A172 (cell line): Measurements from ENCODE around the gene CDK2AP2. TPM values are rescaled to one million over a fixed set of nuclear protein-coding genes. Genes with fewer than 3 reads are reported as not detected.
"Not testable (repeated sequence)": the region's sequence is repeated elsewhere in the genome, so short reads cannot be mapped to it uniquely, and the experiment has no call there.

Experiments
- DNase-seq: peaks from one replicate; pipeline ENCODE4 v3.0.0-alpha.2; 2015; ENCODE audit warnings: low spot score
- total RNA-seq: library from RNA; depleted of rRNA; stranded (reverse); fragments of >200 nt; shearing (Covaris generic); gene quantifications from 2 replicates; pipeline ENCODE4 v1.2.3, GENCODE V29; 2014

The CDK2AP2 gene
- total RNA-seq, 1 experiment from 2014 or later = 48.4 TPM

DNA sequence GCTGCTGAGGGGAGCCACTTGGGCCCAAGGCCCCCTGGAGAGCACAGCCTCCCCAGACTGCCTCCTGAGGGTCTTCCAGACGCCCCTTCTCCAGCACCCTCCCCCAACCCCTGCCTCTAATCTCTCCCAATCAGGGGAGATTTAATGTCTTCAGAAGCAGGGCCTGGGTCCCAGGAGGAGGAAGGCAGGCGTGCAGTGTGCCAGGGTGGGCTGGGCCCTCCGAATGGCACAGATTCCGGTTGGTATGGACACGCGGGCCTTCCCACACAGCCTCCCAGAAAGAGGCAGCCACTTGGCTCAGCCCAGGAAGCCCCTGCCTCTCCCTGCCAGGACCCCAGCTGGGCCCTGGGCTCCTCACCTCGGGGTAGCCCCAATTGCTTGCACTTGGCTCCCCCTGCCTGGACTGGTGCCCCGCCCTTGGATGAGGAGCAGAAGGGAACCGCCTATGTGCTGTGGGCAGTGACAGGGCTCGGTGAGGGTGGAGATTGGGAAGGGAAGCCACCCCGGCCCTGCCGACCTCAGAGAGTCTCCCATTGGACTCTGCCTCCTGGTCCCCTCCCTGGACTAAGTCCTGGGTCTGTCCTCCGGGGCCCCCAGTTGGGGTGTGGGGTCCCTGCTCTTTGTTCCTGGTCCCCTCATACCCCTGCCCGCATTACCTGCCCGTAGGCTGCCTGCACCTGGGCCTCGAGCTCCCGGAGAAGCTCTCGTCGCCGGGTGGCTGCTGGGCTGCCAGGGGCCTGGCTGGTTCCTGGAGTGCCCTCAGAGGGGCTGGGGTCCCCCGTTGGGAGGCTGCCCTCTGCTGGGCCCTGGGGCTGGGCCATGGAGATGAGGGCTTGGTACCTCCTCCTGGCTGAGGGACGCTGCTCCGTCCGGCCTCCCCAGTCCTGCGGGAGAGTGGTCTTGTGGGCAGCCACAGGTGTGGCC lies 15.9 kb upstream of the CDK2AP2 start:
- no peak for DNase-seq

DNA sequence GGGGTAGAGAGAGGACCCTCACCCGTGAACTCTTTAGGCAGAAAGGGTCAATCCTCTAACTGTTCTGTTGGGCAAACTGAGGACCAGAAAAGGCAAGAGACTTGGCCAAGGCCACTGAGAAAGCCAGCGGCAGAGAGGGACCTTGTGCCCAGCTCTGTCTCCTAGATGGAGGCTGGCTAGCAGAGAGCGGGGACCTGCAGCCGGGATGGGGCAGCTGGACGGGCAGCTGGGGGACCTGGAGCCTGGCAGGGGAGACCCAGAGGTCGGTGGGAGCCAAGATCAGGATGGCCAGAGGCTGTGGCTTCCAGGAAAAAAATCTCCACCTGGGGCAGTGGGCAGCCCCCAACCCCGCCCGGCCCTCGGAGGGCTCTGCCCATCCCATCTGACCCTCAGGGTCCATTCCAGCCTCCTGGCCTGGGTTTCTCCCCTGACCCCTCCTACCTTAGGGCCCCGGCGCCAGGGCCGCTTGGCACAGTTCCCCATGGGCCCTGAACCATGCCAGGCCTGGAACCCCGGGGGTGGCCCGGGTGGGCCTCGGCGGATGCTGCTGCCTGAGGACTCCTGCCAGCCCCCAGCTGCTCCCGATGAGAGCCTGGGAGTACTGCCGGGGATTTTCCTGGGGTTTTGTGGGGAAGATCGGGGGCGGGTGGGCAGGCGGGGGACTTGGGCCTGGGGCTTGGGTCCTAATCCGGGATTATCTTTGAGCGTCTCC lies 15.0 kb upstream of the CDK2AP2 start, which contains the start of gene CABP2:
TSS of gene CABP2 (minus strand) at position 603 of the 712 bp plus-strand sequence. CDS start at position 483, 120 bp downstream.
- DNase-seq = no peak

GRCh38 chr11:67522338-67522737 lies 14.4 kb upstream of the CDK2AP2 start:
- no peak for DNase-seq

DNA sequence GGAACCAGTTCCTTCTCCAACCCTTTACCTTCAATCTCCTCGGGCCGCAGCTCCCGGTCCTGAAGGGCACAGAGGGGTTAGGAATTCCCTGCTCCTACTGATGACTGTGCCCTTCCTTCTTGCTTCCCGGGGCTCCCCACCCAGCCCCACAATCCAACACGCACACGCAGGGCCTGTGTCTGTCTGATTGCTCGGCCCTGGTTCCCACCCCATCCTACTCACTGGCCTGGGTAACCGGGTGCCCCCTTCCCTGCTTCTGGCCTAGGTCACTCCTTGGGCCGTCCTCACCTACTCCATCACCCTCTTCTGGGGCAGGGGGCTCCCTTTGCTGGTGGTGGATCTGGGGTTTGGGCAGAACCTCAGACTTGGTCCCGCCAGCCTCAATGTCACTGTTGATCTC lies 14.0 kb upstream of the CDK2AP2 start:
- DNase-seq = no peak

DNA sequence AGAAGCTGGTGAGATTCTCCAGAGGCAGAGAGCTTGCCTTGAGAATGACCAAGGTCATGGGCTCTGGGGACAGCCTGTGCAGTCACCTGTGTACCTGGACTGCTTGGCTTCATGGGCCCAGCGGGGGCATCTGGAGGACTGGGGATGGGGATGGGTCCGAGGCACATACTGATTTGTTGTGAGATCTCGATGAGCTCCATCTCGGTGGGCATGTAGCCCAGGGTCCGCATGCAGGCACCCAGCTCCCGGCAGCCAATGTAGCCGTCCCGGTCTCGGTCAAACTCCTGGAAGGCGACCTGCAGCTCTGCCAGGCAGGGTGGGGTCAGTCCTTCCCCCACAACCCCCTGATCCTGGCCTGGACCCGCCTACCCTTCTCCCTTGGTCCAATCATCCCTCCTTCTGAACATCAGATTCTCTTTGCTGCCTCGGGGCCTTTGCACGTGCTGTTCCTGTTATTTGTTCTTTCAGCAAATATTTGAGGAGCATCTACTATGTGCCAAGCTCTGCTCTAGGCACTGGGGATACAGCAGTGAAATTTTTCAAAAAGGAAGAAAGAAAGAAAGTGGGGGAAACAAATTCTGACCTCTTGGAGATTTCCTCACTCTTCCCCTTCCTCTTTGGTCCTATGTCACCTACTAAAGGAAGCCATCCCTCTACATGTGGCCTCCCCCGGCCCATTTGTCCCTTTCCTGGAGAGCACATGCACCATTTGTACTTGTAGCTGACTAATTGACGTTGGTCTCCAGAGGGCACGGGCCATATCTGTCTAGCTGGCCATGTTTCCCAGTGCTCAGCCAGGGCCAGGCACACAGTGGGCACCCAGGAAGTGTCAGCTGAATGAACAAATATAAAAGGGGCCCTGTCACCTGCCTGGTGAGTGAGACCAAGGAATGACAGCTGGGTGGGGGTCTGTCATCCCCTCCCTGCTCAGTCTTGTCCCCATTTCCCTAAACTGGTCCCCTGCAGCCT lies 13.2 kb upstream of the CDK2AP2 start:
- no peak for DNase-seq

GRCh38 chr11:67519726-67520125 lies 11.8 kb upstream of the CDK2AP2 start:
- DNase-seq = no peak

- no peak for DNase-seq
Measured at GRCh38 chr11:67517784-67518552, 10.0 kb upstream of the CDK2AP2 start.

GRCh38 chr11:67516806-67517205 lies 8.8 kb upstream of the CDK2AP2 start:
- no peak for DNase-seq

DNA sequence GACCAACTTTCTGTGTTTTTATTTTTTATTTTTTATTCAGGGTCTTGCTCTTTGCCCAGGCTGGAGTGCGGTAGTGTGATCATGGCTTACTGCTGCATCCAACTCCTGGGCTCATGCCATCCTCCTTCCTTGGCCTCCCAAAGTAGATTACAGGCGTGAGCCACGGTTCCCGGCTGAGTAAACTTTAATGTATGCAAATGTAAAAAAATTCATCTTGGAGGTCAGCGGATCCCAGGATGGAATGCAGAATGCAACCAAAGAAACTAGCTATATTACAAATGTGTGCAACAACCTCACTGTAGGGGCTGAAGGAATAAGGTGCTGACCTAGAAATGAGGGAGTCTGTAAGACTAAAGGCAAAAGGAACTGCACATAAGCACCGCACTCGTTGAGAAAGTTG lies 6.2 kb upstream of the CDK2AP2 start:
- no peak for DNase-seq

DNA sequence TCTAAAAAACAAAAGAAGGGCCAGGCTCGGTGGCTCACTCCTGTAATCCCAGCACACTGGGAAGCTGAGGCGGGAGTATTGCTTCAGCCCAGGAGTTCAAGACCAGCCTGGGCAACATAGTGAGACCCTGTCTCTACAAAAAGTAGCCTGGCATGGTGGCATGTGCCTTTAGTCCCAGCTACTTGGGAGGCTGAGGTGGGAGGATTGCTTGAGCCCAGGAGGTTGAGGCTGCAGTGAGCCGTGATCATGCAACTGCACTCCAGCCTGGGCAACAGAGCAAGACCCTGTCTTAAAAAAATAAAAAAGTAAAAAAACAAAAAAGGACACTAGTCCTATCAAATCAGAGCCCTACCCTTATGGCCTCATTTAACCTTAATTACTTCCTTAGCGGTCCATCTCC lies 3.6 kb upstream of the CDK2AP2 start:
- not testable (repeated sequence) for DNase-seq

GRCh38 chr11:67510023-67510345 lies 2.0 kb upstream of the CDK2AP2 start:
- no peak for DNase-seq

GRCh38 chr11:67508486-67509121 lies 642 bp upstream of the CDK2AP2 start:
- peak; percentile 89 for DNase-seq

- no peak for DNase-seq
Measured at GRCh38 chr11:67507242-67507863, 609 bp downstream of the CDK2AP2 start.

DNA sequence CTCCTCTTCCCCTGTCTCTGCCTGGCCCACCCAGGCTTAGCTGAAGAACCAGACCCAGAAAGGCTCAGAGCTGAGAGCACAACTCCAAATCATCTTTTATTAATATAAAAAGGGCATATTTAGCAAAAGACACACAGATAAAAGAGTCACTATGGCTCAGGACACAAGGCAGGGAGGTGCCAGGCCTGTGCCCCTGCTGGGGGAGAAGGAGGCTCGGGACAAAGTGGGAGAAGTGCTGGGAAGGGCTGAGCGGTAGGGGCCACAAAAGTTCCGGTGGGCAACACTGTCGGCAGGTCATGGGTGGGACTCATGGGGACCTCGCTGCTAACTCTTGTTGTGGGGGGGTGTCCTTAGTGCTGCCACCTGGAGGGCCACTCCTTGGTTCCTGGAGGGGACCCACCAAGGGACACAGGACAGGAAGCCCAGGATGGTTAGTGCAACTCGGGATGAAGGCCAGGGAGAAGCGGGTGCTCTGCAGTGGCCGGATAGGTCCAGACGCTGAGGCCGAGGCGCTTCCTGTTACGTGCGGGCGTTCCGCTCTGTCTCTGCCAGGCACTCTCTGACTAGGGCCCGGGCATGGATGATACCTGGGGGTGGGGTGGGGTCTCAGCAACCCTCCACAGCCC lies 1.4 kb downstream of the CDK2AP2 start:
- DNase-seq = no peak

DNA sequence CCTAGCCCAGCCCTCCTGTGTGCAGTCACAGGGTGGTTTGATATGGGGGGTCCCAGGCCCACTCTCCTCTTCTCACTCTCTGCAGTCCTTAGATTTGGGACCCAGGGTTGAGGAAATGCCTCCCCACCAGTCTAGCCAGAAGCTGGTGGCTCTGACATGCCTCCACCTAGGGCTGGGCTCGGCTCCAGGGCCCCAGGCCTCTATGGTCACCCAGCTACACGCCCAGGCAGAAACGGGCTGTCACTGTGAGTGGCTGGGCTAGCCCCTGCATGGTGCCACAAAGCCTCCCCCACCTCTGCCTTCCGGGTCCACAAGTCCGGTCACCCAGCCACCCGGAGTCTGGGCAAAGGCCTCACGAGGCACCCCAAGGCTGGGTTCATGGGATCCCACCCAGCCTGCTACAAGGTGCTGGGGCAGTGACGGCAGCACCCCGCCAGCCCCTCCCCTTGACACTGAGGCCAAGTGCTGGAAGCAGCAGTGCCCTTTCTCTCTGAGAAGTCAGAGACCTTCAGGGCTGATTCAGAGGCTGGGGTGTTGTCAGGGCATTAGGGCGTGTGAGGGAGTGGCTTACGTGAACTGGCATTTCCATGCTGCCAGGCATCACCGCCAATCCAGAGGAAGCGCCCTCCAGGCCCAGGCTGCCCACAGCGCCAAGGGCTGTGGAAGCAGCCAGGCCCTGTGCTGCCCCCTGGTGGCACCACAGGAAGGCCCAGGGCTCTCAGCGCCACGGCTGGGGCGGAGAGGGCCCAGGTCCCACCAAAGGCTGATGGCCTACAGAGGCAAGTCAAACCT lies 2.2 kb downstream of the CDK2AP2 start:
- DNase-seq = peak; percentile 96

DNA sequence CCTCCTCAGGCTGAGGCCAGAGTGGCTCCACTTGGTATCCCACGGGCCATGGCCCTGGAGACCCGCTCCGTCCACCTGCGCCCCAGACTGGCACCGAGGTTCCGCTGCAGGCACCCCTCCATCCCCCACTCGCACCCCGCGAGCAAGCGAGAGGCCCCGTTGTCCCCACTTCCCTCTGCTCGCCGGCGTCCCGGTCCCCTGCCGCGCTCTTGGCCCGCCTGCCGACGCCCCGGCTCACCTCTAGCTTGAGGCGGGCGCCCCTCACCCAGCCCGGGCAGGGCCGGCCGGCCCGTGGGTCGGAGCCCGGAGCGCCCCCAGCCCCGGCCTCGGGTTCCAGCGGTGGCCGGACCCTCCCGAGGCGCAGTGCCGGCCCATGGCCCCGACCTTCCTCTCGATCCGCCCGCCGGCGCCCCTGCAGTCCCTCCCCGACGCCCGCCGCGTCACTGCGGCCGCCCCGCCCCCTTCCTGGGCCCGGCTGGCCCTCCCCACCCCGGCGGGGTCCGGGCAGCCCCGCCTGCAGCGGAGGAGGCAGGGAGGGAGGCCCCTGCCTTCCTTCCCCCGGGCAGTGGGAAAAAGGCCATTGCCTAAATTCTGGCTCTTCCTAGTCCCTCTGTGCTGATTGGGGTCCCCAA lies 2.9 kb downstream of the CDK2AP2 start, which contains the start of gene PITPNM1:
TSS of gene PITPNM1 (minus strand) at position 414 of the 632 bp plus-strand sequence. CDS start 1,183 bp downstream, outside the sequence.
- DNase-seq = peak; percentile 27

- DNase-seq = peak; percentile 19
Measured at GRCh38 chr11:67504005-67504949, 3.7 kb downstream of the CDK2AP2 start.
